WTC11 (cell line): ENCODE measurements around the gene PDE8B. TPM values are rescaled to one million over a fixed set of nuclear protein-coding genes. Genes with fewer than 3 reads are reported as not detected.

Source experiments
- ATAC-seq: fragments of 200-7000 bp; cut with Tn5 transposase; 2 replicates; pipeline ENCODE4 v1.10.0; 2021; ENCODE audit warnings: mild to moderate bottlenecking, moderate library complexity
- CTCF ChIA-PET: fragments of 300-600 bp; sonication (Branson Sonifier 250); formaldehyde crosslinking; loops from one replicate; lab custom pipeline; 2021; ENCODE audit warnings: antibody characterized with exemption; lab: Charles Lee
- POLR2A ChIA-PET: fragments of 350-600 bp; sonication (Branson Sonifier 250); formaldehyde crosslinking; loops from one replicate; lab custom pipeline; 2021; ENCODE audit warnings: antibody characterized with exemption; lab: Charles Lee
- DNase-seq: peaks from one replicate; pipeline ENCODE4 v3.0.0; 2021; ENCODE audit warnings: low spot score
- H3K27ac Mint-ChIP-seq: 2 replicates; pipeline ENCODE4 v1.8.0; 2021; ENCODE audit warnings: mixed read lengths
- H3K27me3 Mint-ChIP-seq: 2 replicates; pipeline ENCODE4 v1.8.0; 2021; ENCODE audit warnings: low read depth, mild to moderate bottlenecking, moderate library complexity, mixed read lengths
- H3K36me3 Mint-ChIP-seq: 2 replicates; pipeline ENCODE4 v1.8.0; 2021; ENCODE audit warnings: mixed read lengths
- H3K4me1 Mint-ChIP-seq: 2 replicates; pipeline ENCODE4 v1.8.0; 2022; ENCODE audit warnings: mixed read lengths
- H3K4me3 Mint-ChIP-seq: 2 replicates; pipeline ENCODE4 v1.8.0; 2021; ENCODE audit warnings: mild to moderate bottlenecking, moderate library complexity, mixed read lengths
- H3K9me3 Mint-ChIP-seq: 2 replicates; pipeline ENCODE4 v1.8.0; 2021; ENCODE audit warnings: mixed read lengths
- AFF4 ChIP-seq: sonication (generic); formaldehyde crosslinking; IDR thresholded peaks from 2 replicates; pipeline ENCODE4 v1.8.1; 2023; ENCODE audit warnings: mild to moderate bottlenecking, missing genetic modification reagents, borderline replicate concordance
- AR ChIP-seq: fragments of 250-450 bp; sonication (Bioruptor Pico); IDR thresholded peaks from 2 replicates; pipeline ENCODE4 v1.9.0; 2021; ENCODE audit warnings: mild to moderate bottlenecking
- ATF3 ChIP-seq: sonication (generic); formaldehyde crosslinking; conservative IDR thresholded peaks from 2 replicates; pipeline ENCODE4 v1.8.1; 2022; ENCODE audit warnings: mild to moderate bottlenecking, missing genetic modification reagents
- HMGA2 ChIP-seq: fragments of 250-450 bp; sonication (Bioruptor Pico); IDR thresholded peaks from 2 replicates; pipeline ENCODE4 v1.4.0; 2021; ENCODE audit warnings: mild to moderate bottlenecking, moderate library complexity
- NFE2L1 ChIP-seq: sonication (generic); formaldehyde crosslinking; IDR thresholded peaks from 2 replicates; pipeline ENCODE4 v1.8.1; 2023; ENCODE audit warnings: missing genetic modification reagents
- NR1H2 ChIP-seq: sonication (generic); formaldehyde crosslinking; IDR thresholded peaks from 2 replicates; pipeline ENCODE4 v1.9.0; 2021; ENCODE audit warnings: mild to moderate bottlenecking, moderate library complexity, missing genetic modification reagents
- OVOL2 ChIP-seq: fragments of 250-450 bp; sonication (Bioruptor Pico); IDR thresholded peaks from 2 replicates; pipeline ENCODE4 v1.9.0; 2021; ENCODE audit warnings: mild to moderate bottlenecking, borderline replicate concordance
- RELA ChIP-seq: sonication (generic); formaldehyde crosslinking; IDR thresholded peaks from 2 replicates; pipeline ENCODE4 v1.8.1; 2022; ENCODE audit warnings: missing genetic modification reagents, mild to moderate bottlenecking, borderline replicate concordance
- SOX15 ChIP-seq: fragments of 250-450 bp; sonication (Bioruptor Pico); IDR thresholded peaks from 2 replicates; pipeline ENCODE4 v1.9.0; 2021; ENCODE audit warnings: mild to moderate bottlenecking
- TCF7 ChIP-seq: sonication (generic); formaldehyde crosslinking; IDR thresholded peaks from 2 replicates; pipeline ENCODE4 v1.8.0; 2022; ENCODE audit warnings: mild to moderate bottlenecking, low read depth, missing genetic modification reagents, moderate library complexity
- ZNF138 ChIP-seq: sonication (generic); formaldehyde crosslinking; conservative IDR thresholded peaks from 2 replicates; pipeline ENCODE4 v1.8.1; 2022; ENCODE audit warnings: mild to moderate bottlenecking, moderate library complexity, missing genetic modification reagents
- ZNF281 ChIP-seq: sonication (generic); formaldehyde crosslinking; IDR thresholded peaks from 2 replicates; pipeline ENCODE4 v1.8.0; 2023; ENCODE audit warnings: mild to moderate bottlenecking, missing genetic modification reagents
- ZNF423 ChIP-seq: fragments of 250-450 bp; sonication (Bioruptor Pico); IDR thresholded peaks from 2 replicates; pipeline ENCODE4 v2.1.2; 2022; ENCODE audit warnings: mild to moderate bottlenecking, moderate library complexity
- total RNA-seq: library from RNA; stranded (reverse); gene quantifications from 3 replicates; pipeline ENCODE4 v1.2.3, GENCODE V29; 2021
- TF ChIP-seq, protein P1 (sequence below): sonication (generic); formaldehyde crosslinking; IDR thresholded peaks from 2 replicates; pipeline ENCODE4 v1.8.1; 2023; ENCODE audit warnings: mild to moderate bottlenecking, missing genetic modification reagents
- TF ChIP-seq, protein P2 (sequence below): sonication (generic); formaldehyde crosslinking; IDR thresholded peaks from 2 replicates; pipeline ENCODE4 v1.8.1; 2023; ENCODE audit warnings: mild to moderate bottlenecking, missing genetic modification reagents, moderate library complexity

Gene PDE8B
- total RNA-seq, 1 experiment from 2014 or later: 0.31 TPM

GRCh38 chr5:77407152-77407551, 196.7 kb downstream of the PDE8B start (continued):
- TF ChIP-seq, protein P1, sequence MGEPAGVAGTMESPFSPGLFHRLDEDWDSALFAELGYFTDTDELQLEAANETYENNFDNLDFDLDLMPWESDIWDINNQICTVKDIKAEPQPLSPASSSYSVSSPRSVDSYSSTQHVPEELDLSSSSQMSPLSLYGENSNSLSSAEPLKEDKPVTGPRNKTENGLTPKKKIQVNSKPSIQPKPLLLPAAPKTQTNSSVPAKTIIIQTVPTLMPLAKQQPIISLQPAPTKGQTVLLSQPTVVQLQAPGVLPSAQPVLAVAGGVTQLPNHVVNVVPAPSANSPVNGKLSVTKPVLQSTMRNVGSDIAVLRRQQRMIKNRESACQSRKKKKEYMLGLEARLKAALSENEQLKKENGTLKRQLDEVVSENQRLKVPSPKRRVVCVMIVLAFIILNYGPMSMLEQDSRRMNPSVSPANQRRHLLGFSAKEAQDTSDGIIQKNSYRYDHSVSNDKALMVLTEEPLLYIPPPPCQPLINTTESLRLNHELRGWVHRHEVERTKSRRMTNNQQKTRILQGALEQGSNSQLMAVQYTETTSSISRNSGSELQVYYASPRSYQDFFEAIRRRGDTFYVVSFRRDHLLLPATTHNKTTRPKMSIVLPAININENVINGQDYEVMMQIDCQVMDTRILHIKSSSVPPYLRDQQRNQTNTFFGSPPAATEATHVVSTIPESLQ: no peak

GRCh38 chr5:77409870-77410621, 199.6 kb downstream of the PDE8B start:
- DNase-seq: no peak
- CTCF ChIA-PET: interaction anchor here (0.9 kb wide), 1 partner anchor 82 kb away, joined by 3 read pairs; the partner anchor contains the start of gene WDR41

More at GRCh38 chr5:77409870-77410621, 199.6 kb downstream of the PDE8B start:
- H3K4me1 Mint-ChIP-seq: no peaks in the 10 kb centered on the region
- H3K27me3 Mint-ChIP-seq: no peaks in the 10 kb centered on the region
- no peak for ATAC-seq
- H3K9me3 Mint-ChIP-seq: no peaks in the 10 kb centered on the region
- no peak overlapping the region for H3K4me3 Mint-ChIP-seq
- no peak for TF ChIP-seq ZNF138 (CRISPR knock-in tag)
- TF ChIP-seq NFE2L1: no peak
- no peak for TF ChIP-seq ATF3
- TF ChIP-seq AFF4 (CRISPR knock-in tag): no peak
- TF ChIP-seq TCF7: no peak
- no peak for TF ChIP-seq AR (CRISPR knock-in tag)
- no peak for TF ChIP-seq OVOL2 (CRISPR knock-in tag)
- no peak for TF ChIP-seq RELA (CRISPR knock-in tag)
- no peak for TF ChIP-seq NR1H2 (CRISPR knock-in tag)
- TF ChIP-seq HMGA2: no peak
- no peak for TF ChIP-seq ZNF423 (CRISPR knock-in tag)
- TF ChIP-seq ZNF281: no peak
- TF ChIP-seq SOX15: no peak
- TF ChIP-seq, protein P2, sequence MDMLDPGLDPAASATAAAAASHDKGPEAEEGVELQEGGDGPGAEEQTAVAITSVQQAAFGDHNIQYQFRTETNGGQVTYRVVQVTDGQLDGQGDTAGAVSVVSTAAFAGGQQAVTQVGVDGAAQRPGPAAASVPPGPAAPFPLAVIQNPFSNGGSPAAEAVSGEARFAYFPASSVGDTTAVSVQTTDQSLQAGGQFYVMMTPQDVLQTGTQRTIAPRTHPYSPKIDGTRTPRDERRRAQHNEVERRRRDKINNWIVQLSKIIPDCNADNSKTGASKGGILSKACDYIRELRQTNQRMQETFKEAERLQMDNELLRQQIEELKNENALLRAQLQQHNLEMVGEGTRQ (CRISPR knock-in tag): no peak
- POLR2A ChIA-PET: no interaction called here
- H3K27ac Mint-ChIP-seq: no peak overlapping the region
- no peaks in the 10 kb centered on the region for H3K36me3 Mint-ChIP-seq
